GM21825 (cell line): ENCODE measurements around the gene PDHX.

Source experiments
- ATAC-seq: cut with Tn5 transposase; IDR thresholded peaks from one replicate; pipeline ENCODE4 v1.9.1; 2021; ENCODE audit warnings: mild to moderate bottlenecking, moderate library complexity; ENCODE audit not compliant: unreplicated experiment

The PDHX gene

DNA sequence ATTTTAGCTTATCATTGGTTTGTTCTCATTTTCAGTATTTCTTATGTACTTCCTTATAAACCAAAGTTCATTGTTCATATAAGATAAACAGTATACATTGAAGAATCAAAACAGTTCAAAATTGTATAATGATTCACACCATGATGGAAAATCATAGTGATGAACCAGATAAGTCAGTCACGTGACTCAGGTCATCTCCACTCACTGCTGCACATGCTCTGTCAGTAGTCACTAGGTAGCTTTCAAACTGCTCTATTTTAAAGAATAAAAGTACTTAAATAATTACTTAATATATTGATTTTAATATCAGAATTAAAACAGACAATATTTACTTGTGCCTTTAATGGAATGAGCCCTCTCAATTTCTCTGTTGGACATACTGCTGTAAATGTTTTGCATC lies 37.5 kb downstream of the PDHX start:
- ATAC-seq: no peak

DNA sequence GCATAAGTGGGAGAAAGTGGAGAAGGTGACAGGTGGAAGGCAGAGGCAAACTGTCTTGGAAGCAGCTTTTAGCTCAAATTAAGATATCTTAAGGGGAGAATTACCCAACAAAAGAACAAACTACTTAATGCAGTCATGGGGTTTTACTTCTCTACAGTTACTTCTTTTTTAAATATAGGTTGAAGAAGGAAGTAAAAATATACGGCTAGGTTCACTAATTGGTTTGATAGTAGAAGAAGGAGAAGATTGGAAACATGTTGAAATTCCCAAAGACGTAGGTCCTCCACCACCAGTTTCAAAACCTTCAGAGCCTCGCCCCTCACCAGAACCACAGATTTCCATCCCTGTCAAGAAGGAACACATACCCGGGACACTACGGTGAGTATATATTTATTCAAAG lies 40.8 kb downstream of the PDHX start:
- ATAC-seq: no peak

DNA sequence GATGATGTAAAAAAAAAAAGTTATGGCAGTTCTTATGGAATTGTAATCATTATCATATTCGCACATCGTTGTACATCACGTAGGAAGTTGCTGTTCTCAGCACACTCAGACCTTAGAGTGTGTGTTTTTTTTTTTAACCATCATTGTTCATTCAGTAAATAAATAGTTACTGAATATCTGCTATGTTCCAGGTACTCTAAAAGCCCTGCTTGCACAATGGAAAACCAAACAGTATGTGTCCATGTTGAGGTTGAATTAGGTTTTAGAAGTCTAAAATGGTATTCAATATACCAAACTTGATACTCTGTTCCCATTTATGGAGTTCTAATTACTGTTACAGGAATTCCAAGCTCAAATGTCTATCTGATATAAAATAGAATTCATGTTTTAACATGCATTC lies 41.2 kb downstream of the PDHX start:
- ATAC-seq: no peak

DNA sequence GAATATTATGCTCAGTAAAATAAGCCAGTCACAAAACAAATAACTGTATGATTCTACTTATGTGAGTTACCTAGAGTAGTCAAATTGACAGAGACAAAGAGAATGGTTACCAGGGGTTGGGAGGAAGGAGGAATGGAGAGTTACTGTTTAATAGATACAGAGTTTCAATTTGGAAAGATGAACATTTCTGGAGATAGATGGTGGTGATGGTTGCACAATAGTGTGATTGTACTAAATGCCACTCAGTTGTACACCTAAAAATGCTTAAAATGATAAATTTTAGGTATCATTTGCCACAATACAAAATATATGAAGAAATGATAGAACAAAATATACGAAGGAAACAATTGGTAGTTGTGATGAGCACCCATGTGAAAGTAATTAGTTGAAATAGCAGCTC lies 43.4 kb downstream of the PDHX start:
- no peak for ATAC-seq

DNA sequence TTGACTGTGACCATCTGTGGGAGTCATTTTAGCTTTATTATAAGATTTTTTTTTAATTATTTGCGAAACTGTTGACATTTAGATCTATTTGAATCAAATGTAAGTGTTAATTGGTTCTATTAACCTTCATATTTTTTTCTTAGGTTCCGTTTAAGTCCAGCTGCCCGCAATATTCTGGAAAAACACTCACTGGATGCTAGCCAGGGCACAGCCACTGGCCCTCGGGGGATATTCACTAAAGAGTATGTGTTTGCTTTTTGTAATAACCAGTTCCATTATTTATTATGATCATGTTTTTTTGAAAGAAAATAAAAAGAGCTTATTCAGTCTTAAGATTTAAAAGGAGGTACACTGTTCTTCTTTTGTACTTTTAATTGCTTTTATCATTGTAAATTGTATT lies 43.9 kb downstream of the PDHX start:
- no peak for ATAC-seq

DNA sequence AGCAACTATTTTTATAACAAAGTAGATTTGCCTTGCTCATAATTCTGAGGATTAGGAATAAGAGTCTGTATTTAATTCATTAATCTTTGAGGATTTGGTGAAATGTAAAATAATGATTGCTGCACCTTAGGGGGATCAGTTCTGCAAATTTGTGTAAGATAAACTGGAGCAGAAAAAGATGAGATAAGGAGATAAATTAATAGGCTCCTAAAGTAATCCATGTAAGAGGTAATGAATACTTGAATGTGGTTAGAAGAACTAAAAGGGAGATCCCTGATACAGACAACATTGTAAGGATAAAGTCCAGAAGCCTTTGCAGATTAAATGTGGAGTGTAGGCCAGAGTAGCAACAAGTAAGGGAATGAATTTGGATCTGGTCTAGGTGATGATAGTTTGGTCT lies 45.6 kb downstream of the PDHX start:
- ATAC-seq: no peak

DNA sequence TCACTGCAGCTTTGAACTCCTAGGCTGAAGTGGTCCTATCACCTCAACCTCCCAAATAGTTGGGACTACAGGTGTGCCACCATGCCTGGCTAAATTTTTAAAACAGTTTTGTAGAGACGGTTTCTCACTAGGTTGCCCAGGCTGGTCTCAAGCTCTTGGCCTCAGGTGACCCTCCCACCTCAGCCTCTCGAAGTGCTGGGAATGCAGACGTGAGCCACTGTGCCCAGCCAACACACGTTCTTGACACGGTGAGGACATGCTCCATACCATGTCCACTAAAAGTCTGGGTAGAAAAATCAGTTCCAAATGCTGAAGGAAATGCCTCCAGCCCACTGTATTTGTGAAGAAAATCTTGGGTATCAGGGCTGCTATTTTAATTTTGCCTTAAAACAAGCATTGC lies 46.9 kb downstream of the PDHX start:
- ATAC-seq: no peak

DNA sequence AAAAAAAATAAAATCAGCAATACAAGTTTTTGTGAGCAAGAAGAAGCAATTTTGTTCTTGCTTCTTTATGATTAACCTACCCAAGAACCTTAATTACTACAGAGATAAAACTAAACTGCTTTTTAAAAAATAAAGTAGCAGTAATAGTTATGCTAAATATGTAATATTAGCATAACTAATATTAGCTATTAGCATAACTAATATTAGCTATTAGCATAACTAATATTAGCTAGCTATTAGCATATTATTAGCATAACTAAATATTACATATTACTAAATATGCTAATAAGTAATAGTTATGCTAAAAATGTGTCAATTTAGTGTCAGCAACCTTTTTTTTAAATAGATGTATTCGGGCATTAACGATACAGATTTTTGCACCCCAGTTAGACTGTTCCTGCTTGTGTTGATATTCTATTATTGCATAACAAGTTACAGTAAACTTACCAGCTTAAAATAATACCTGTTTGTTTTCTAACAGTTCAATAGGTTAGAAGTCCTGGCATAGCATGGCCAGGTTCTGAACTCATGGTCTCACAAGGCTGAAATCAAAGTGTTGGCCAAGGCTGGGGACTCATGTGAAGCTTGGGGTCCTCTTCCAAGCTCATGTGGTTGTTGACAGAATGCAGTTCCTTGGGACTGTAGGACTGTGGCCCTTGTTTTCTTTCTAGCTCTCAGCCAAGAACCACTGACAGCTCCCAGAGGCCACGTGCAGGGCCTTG lies 48.4 kb downstream of the PDHX start:
- no peak for ATAC-seq

DNA sequence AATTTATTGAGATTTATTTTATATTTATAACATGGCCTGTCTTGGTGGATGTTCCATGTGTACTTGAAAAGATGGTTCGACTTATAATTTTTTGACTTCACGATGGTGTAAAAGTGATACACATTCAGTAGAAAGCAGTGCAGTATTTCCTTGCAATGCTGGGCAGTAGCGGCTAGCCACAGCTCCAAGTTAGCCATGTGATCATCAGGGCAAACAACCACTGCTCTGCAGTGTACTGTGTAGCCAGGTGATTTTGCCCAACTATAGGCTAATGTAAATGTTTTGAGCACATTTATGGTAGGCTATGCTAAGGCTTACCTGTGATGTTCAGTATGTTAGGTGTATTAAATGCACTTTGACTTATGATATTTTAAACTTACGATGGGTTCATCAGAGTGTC lies 52.4 kb downstream of the PDHX start:
- no peak for ATAC-seq

DNA sequence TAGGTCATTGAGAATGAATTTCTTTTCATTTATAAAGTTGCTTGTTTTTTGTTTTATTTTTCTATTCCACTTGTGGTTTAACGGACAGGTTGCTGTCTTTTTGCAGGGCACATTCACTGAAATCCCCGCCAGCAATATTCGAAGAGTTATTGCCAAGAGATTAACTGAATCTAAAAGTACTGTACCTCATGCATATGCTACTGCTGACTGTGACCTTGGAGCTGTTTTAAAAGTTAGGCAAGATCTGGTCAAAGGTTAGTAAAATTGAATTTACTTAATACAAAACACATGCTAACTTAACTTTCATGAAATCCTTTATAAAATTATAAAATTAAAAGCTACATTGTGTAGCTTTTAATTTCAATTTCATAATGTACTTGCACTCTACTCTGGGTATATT lies 53.6 kb downstream of the PDHX start:
- ATAC-seq: no peak

DNA sequence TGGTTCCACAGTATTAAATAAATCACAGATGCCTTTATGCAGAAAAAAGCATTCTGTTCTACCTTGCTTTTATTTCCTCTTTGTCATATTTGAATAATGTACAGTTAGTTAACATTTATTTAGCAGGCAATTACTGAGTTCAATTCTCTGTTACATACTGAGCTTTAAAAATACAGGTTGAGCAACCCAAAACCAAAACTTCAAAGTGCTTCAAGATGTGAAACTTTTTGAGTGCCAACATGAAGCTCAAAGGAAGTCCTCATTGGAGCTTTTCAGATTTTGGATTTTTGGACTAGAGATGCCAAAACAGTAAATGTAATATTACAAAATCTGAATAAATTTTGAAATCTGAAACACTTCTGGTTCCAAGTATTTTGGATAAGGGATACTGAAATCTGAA lies 54.1 kb downstream of the PDHX start:
- ATAC-seq: no peak

DNA sequence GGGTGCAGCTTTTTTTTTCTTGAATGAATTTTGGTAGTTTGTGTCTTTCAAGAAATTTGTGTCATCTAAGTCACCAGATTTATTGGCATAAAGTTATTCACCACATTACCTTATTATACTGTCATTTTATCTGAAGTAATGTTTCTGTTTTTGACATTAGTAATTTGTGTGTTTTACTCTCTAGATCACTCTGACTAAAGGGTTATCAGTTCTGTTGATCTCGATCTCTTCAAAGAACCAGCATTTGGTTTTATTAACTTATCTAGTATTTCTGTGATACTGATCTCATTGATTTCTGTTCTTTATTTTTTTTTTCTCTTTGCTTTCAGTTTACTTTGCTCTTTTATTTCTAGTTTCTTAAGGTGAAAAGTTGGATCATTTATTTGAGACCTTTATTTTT lies 55.5 kb downstream of the PDHX start:
- ATAC-seq: no peak

DNA sequence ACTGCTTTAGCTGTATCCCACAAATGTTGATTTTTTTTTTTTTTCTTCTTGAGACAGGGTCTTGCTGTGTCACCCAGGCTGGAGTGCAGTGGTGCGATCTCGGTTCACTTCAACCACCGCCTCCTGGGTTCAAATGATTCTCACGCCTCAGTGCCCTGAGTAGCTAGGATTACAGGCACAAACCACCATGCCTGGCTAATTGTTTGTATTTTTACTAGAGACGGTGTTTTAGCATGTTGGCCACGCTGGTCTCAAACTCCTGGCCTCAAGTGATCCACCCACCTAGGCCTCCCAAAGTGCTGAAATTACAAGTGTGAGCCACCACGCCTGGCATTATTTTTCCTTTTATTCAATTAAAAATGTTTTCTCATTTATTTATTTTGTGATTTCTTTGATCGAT lies 55.9 kb downstream of the PDHX start:
- ATAC-seq: no peak

DNA sequence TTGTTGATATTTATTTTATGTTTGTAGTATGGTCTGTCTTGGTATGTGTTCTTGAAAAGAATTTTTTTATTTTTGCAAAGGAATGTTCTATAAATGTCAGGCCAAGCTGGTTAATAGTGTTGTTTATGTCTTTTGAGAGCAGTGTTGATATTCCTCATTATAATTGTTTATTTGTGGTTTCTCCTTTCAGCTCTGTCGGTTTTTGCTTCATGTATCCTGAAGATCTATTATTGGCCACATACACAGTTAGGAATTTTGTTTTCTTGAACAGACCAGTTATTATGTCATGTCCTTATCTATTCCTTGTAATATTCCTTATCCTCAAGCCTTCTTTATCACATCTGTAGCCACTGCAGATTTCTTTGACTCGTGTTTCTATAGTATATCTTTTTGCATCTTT lies 56.5 kb downstream of the PDHX start:
- ATAC-seq: no peak

DNA sequence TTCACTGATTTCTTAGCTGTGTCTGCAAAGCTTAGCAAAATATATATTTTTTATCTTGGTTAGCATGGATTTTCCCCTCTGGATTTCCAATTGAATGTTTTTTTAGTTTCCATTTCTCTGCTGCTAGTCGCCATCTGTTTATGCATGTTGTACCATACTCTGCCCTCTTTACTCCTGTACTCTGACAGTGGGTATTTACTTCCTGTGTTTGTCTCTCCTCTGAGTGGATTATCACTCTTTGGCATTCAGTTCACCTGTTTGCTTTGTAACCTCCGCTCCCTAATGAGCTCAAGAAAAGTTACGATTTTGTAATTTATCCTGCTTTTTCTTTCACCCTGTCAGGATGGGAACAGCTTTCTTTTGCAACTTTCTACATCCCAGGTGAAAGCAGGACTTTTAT lies 59.1 kb downstream of the PDHX start:
- no peak for ATAC-seq

DNA sequence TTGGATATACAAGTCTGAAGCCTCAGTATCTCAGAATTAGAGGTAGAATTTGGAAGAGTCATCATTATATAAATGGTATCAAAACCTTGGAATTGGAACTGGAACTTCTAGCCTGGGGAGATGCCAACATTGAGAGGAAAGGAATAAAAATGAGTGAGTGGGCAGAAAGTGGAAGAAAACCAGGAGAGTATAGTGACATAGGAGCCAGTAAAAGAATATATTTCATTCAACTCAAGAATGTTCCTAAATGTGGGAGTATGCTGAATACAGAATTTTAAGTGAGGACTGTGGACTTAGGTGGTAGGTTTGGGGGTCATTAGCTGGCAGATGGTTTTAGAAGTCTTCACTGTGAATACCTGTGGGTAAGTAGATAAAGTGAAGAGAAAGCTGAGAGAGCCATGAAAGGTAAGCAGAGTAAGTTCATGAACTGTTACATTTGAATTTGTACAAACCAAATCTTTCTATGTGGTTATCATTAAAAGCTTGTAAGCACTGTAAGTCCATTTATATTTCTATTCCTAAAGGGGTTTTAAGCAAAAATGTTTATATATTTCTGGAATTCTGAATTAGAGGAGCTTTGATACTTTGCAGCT lies 60.2 kb downstream of the PDHX start:
- ATAC-seq: no peak

DNA sequence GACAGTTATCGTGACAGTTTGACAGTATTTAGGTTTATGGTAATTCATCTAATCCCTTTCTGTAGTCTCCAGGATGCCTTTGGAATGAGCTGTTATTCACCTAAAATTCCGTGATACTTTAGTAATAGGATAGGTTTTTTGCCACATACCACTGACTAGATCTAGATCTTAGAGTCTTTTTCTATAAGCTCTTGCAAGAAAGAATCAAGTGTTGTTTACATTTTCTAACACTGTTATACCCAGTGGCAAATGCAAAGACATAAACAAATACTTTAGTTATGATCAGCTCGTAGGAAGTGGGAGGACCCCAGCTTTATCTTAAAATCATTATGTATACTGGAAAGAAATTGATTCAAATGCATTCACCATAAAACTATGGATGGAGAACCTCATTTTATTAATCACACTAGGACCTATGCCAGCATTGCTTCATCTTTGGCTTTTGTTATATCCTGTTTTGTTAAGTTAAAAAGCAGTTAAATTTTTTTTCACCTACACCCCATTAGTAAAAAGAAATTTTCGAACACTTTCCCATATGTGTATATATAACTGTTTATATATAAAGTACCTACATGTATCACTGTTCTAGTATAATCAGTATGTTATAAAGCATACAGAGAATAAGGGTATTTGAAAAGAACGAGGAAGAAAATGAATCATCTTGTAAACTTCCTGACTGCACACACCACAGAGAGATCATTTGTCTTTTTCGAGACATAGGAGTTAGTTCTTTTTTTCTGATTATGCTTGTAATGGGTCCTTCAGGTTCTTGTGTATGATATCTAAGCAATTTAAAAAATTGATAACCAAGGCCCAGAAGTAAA lies 60.9 kb downstream of the PDHX start:
- no peak for ATAC-seq

DNA sequence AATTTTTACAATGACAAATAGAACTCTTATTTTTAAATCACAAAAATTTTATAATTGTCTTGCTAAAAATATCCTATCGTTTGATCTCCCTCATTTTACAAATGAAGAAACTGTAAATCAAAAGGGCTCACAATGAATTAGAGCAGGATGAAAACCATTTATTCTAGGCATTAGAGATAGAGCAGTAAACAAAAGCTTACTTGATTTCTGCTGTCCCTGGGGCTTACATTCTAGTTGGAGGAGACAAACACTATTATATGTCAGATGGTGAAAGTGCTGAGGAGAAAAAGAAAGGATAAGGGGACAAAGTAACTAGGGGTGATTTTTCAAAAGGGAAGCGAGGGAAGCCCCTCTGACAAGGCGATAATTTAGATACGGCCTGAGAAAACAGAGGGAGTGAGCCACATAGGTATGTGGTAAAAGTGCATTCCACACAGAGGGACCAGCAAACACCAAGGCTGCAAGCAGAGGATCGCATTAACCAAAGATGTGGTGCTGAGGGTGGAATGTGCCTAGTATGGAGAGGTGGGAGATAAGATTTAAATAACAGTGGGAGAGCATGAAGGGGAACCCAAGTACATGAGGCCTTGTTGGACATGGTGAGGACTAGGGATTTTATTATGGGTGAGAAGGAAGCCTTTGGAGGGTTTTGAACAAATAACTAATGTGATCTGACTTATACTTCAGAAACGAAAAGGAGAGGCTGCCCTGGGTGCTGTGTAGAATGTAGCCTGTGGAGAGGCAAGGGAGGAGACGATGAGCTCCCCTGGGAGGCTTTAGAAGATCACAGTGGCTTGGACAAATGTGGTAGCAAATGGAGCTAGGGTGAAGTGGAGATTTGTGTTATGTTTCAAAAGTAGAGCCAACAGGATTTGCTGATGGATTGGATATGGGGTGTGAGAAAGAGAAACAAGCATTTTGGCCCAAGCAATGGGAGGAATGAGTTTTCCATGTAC lies 62.1 kb downstream of the PDHX start:
- no peak for ATAC-seq

DNA sequence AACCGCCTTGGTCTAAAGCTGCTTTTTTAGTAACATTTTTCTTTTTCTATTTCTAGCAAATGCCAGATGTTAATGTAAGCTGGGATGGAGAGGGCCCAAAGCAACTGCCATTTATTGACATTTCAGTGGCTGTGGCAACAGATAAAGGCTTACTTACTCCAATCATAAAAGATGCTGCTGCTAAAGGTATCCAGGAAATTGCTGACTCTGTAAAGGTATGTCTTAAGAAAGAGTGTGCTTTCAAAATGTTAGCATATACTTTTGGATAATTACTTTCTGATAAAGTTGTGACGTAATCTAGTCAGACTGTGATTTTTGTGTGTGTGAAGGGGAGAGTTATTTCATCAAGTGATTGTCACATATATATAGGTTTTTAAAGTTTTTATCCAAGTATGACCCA lies 68.1 kb downstream of the PDHX start:
- ATAC-seq: no peak

DNA sequence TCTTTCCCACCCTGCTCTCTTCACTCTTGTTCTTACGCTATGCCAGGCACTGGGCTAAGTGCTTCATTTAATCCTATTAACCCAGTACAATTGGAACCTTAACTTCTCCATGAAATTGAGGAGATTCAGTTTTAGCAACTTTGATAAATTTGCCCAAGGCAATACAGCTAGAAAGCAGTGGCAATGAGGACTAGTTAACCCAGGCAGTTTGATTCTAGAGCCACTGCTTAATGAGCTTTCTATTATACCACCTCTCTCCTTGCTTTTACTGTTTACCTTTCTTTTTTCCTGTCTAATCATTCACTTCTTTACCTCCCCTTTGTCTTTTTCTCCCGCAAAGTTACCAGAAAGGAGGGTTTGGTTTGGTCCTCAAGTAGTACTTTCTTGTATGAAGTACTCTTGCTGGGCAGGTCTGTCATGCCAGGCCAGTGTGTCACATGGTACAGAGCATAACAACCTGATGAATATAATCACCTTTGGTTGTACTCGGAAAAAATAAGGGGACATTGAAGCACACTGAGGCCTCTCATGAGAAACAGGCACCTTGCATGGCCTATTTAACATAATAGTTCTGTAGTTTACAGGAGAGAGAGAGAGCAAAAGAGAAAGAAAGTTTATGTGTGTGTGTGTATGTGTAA lies 70.6 kb downstream of the PDHX start:
- ATAC-seq: no peak

DNA sequence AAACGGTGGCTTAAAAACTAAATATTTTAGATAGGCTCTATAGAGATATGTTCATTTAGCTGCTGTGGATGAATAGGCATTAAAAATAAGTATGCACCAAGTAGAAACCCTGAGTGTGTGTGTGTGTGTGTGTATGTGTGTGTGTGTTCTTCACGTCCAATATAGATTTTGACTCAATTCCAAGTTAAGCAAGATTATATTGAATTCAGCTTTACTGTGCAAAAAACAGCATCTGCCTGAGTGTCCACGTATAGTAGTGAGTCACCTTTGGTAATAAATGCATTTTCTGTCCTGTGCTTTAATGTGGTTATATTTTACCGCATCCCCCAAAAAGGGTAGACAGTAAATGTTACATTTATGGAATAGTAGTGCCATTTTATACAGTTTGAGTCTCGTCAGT lies 71.2 kb downstream of the PDHX start:
- ATAC-seq: no peak
